Stimulated activated CD8-positive, alpha-beta memory T cell treated with anti-CD3 and anti-CD28 coated beads, Interleukin-12 subunit alpha, Interleukin-12 subunit beta, amount 100 ng/mL, for 4 hours (primary cell): ENCODE data around the gene SBNO2.
A peak's percentile ranks its signal among the peaks of the same experiment; 100 is the strongest.

Source experiments
- DNase-seq: peaks from one replicate; pipeline ENCODE4 v3.0.0-alpha.2; 2020; ENCODE audit warnings: low read depth

The SBNO2 gene, protein sequence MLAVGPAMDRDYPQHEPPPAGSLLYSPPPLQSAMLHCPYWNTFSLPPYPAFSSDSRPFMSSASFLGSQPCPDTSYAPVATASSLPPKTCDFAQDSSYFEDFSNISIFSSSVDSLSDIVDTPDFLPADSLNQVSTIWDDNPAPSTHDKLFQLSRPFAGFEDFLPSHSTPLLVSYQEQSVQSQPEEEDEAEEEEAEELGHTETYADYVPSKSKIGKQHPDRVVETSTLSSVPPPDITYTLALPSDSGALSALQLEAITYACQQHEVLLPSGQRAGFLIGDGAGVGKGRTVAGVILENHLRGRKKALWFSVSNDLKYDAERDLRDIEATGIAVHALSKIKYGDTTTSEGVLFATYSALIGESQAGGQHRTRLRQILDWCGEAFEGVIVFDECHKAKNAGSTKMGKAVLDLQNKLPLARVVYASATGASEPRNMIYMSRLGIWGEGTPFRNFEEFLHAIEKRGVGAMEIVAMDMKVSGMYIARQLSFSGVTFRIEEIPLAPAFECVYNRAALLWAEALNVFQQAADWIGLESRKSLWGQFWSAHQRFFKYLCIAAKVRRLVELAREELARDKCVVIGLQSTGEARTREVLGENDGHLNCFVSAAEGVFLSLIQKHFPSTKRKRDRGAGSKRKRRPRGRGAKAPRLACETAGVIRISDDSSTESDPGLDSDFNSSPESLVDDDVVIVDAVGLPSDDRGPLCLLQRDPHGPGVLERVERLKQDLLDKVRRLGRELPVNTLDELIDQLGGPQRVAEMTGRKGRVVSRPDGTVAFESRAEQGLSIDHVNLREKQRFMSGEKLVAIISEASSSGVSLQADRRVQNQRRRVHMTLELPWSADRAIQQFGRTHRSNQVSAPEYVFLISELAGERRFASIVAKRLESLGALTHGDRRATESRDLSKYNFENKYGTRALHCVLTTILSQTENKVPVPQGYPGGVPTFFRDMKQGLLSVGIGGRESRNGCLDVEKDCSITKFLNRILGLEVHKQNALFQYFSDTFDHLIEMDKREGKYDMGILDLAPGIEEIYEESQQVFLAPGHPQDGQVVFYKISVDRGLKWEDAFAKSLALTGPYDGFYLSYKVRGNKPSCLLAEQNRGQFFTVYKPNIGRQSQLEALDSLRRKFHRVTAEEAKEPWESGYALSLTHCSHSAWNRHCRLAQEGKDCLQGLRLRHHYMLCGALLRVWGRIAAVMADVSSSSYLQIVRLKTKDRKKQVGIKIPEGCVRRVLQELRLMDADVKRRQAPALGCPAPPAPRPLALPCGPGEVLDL (N-terminal part only)

DNA sequence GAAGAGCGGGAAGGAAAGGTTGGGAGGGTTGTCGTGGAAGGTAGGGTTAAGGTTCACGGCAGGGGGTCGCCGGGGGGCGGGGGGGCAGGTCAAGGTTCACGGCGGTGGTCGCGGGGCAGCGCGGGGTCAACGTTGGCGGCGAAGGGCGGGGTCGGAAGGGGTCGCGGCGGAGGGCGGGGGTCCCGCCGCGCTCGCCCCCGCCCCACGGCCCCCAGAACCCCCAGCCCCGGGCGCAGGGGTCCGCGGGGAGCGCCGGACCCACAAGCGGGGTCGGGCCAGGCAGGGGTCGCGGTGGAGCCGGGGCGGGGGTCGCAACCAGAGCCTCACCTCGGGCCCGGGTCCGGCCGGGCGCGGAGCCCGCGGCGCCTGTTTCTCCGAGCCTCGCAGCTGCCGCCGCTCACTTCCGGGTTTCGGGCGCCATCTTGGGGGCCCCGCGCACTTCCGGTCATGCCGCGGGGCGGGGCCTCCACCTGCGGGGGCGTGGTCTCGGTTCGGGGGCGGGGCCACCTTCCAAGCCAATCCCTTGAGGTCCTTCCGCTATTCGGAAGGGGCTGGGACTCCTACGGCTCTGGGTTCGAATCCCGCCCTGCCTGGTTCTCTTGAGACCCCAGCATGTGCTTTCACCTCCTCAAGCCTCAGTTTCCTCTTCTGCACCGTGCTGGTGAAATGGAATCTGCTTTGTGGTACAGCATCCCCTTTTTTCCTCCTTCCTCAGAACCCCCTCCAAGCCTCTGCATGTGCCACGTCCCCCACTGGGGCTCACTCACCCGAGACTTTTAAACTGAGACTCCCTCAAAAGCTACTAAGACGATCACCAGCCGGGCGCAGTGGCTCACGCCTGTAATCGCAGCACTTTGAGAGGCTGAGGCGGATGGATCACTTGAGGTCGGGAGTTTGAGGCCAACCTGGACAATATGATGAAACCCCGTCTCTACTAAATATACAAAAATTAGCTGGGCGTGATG is at the start of gene SBNO2:
Gene SBNO2 (minus strand): TSS at position 424 of the 965 bp plus-strand sequence. CDS start 19,992 bp downstream, outside the sequence.
- peak; percentile 79 for DNase-seq

DNA sequence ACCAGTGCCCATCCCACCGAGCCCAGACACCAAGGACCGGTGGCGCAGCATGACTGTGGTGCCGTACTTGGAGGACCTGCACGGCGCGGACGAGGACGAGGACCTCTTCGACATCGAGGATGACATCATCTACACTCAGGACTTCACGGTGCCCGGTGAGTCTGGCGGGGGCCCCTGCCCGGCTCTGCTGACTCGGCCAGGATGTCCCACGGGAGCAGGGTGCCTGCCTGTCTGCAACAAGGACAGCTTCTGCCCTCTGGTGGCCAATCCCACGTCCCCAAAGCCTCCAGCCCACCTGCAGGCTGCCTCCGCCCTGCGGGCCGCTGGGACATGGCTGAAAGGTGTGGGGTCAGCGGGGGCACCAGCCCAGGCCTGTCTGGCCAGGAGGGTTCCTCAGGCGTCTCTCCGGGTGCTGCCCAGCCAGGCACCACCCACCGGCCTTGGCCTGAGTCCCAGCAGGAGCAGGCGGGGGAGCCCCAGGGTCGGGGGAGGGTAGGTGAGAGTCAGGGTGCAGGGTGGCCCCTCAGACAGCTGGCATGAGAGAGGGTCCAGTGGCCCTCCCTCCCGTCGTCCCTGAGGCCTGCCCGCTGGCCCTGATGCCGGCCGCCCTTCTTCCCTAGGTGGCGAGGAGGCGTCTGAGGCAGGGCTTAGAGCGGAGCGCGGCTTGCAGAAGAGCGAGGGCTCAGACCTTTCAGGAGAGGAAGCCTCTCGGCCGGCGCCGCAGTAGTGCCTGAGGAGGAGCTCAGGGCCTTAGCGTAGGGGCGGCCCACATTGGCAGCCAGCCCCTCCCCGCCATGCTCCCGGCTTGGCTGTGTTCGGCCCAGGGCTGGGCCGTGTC is 49.2 kb upstream of the SBNO2 start:
- DNase-seq = no peak

DNA sequence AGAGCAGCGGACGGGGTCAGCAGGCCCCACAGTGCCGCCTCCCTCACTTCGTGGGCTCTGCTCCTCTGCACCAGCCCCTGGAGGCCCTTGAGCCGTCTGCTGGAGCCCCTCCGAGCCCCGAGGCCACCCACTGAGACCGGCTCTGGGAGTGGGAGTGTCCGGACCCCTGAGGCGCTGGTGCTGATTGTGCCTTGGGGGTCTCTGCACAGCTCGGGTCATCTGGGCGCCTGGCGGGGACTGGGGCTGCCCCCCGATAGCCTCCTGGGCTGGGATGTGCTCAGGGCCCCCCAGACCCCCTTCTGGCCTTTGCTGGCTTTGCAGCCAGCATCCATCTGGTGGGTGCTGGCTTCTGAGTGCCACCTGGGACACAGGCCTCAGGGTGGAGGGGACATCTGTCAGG is 48.3 kb upstream of the SBNO2 start:
- no peak for DNase-seq

DNA sequence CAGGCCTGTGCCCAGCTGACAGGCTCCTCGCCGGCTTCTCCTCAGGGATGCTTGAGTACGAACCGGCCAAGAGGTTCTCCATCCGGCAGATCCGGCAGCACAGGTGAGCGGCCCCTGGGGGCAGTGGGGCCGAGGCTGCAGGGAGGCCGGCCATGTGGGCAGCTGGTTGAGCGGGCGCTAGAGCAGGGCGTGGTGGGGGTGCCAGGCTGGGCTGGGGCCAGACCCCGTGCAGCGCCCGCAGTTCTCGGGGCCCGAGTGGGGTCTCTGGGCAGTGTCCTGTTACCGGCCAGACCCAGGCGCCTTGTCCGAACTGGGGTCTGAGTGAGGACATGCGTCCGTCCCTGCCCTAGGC is 47.8 kb upstream of the SBNO2 start:
- DNase-seq = no peak

DNA sequence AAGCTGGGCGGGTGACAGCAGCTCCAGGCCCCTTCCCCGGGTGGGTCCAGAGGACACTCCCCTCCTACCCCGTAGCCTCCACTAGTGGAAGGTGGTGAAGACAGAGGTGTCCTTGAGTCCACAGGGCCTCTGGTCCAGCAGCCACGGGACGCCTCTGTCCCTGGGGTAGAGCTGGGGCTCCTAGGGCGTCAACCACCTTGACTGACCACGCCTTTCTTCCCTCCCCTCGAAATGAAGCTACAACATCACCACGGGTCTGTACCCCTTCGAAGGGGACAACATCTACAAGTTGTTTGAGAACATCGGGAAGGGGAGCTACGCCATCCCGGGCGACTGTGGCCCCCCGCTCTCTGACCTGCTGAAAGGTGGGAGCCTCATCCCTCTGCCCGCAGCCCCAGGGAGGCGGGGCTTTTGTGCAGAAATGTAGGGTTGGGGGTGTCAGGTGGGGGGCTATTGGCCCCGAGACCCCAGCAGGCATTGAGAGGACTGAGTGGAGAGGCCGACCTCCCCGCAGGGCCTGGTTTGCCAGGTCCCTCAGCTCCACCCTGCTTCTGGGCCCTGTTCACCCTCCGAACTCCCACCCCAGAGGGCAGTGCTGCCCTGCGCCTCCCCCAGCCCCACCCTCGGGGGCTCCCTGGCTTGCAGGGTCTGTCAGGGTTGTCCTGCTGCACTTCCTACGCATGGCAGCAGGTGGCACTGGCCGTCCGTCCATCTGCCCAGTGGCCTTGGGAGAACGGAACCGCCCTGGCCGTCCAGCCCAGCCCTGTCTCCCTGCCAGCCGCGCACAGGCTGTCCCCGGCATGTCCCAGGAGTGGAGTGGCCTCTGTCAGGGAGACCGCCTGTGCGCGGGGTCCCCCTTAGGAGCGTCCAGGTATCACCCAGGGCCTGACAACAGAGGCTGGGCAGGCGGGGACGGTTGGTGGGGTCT is 47.2 kb upstream of the SBNO2 start:
- no peak for DNase-seq

DNA sequence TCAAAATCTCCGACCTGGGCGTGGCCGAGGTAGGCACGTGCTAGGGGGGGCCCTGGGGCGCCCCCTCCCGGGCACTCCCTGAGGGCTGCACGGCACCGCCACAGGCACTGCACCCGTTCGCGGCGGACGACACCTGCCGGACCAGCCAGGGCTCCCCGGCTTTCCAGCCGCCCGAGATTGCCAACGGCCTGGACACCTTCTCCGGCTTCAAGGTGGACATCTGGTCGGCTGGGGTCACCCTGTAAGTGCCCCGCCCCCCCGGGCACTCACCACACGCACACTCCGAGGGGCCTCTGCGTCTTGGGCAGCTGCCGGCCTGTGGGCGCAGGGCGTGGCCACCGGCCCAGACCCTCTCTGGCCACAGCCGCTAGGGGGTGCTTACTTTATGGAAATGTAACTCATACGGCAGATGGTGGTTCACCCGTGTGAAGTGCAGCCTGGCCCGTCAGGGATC is 46.4 kb upstream of the SBNO2 start:
- no peak for DNase-seq

DNA sequence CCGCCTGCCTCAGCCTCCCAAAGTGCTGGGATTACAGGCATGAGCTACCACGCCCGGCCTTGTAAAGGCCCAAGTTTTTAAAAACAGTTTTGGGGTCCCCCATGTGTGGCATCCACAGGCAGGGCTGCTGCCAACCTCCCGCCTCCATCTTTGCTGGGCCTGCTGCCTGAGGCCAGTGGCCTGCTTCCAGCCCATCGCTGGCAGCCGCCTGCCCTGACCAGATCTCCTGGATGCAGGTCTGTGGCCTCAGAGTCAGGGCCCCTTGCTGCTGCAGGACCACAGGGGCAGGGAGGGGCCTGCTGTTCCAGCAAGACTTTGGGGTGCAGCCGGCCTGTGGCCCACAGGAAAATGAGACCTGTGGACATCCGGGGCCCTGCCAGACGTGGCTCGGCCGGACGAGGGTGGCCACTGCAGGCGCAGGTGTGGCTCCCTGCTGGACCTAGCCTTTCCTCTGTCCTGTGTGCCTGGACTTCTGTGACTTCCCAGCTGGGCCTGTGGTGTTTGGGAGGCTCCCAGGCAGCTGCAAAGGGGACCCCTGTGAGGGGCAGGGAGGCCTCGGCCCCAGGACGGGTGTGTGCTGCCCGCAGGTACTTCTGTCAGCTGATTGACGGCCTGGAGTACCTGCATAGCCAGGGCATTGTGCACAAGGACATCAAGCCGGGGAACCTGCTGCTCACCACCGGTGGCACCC is 45.9 kb upstream of the SBNO2 start:
- DNase-seq = no peak

DNA sequence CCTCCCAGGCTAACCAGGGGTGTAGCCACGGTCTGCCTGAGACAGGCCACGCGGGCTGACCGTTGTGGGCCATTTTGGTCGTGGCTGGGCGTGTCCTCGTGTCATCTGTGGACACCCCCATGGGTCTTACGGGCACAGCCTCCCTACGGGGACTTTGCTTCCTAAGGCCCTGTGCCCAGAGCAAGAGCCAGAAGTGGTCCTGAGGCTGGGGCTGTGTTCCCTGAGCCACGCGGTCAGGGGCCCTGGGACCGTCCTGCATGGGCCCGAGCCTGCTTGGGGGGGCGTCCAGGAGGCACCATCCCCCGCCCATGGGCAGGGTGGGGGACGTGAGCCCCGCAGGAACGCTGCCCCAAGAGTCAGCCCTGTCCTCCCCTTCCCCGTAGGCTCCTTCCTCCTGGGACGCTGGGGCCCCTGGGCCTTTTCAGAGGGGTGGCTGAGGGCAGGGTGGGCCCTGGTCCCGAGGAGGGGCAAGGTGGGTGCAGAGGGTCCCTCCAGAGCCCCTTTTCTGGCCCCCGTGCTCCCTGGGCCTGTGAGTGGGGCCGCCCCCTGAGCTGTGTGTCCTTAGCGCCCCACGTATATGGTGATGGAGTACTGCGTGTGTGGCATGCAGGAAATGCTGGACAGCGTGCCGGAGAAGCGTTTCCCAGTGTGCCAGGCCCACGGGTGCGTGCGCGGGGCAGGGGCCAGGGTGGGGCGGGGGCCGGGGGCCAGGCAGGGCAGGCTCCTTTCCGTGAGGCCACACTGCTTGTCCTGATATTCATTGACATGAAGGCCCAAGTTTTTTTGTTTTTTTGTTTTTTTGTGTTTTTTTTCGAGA is 44.9 kb upstream of the SBNO2 start:
- DNase-seq = no peak

DNA sequence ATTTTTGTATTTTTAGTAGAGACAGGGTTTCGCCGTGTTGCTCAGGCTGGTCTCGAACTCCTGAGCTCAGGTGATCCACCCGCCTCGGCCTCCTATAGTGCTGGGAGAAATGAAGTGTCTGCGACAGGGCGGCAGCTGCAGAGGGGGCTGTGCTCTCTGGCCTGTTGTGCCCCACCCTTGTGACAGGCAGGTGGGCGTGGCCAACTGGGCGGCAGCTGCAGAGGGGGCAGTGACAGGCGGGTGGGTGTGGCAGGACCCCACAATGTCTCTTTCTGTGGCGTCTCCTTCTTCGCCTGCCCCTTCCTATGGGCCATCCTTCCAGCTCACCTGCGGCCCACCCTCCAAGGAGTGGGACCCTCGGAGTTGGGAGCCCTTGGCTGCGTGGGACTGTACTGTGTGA is 43.3 kb upstream of the SBNO2 start:
- DNase-seq = no peak

DNA sequence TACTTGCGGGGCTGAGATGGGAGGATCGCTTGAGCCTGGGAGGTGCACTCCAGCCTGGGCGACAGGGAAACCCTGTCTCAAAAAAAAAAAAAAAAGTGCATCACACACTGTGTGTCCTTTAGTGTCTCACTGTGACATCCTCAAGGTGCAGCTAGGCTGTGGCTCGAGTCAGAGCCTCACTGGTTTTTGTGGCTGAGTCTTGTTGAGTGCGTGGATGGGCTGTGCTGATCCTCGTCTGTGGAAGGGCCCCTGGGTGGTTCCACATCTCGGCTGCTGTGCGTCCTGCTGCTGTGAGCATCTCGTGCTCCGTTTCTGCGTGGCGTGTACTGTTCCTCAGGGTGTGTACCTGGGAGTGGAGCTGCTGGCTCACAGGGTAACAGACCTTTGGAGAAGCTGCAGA is 42.7 kb upstream of the SBNO2 start:
- no peak for DNase-seq

DNA sequence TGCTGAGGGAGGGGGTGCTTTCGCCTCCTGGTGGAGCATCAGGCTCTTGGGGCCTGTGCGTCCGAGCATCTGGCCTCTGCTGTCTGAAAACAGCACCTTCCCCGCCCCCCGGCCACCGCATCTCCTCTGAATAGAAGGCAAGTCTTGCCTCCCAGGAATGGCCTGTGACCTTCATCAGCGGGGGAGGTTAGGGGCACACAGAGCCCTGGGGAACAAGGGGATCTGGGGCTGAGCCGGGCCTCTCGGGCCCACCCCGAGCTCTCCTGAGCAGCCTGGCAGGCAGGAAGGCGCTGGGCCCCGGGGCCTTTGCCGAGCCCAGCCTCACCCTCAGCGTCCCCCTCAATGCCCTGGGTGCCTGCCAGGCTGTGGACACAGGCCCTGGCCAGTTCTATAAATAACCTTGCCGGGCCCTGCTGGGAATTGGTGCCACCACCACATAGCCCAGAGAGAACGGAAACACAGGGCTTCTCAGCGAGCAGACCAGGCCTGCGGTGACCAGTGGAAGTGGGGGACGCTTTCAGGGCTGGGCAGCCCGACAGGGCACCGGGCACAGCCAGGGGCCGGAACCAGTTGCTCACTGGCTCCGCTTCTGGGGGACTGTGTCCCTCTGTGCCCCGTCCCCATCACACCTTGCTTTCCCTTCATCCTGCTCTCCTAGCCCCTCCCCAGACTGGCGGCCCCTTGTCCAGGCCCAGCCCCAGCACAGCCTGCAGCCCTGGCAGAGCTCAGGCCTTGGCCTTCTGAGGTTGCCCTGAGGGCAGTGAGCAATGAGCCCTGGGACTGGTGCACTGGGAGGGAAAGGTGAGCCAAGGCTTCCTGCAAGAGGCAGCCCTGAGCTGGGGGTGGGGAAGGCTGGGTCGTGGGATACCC is 41.0 kb upstream of the SBNO2 start:
- no peak for DNase-seq

DNA sequence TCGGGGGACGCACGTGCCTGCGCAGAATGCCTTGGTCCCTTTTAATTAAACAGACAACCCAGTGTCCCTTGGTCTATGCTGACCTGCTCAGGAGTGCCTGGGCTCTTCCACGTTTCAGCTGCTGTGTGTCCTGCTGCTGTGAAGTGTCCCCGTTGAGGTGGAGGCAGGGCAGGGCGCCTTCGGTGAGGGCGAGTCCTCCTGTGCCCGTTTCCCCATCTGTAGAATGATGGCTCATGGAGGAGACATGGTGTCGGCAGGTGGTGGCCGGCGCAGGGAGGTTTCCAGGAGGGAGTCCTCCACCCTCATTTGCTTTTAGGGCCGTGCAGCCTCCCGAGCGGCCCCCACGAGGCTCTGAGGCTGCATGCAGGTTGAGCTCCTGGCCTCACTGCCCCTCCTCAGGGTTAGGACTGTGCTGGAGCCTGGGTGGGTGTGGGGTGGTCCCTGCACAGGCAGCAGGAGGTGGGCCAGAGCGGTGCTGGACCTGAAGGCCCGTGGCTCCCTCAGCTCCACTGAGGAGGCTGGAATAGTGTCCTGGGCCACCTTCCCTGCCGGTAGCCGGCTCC is 40.3 kb upstream of the SBNO2 start:
- DNase-seq = no peak

DNA sequence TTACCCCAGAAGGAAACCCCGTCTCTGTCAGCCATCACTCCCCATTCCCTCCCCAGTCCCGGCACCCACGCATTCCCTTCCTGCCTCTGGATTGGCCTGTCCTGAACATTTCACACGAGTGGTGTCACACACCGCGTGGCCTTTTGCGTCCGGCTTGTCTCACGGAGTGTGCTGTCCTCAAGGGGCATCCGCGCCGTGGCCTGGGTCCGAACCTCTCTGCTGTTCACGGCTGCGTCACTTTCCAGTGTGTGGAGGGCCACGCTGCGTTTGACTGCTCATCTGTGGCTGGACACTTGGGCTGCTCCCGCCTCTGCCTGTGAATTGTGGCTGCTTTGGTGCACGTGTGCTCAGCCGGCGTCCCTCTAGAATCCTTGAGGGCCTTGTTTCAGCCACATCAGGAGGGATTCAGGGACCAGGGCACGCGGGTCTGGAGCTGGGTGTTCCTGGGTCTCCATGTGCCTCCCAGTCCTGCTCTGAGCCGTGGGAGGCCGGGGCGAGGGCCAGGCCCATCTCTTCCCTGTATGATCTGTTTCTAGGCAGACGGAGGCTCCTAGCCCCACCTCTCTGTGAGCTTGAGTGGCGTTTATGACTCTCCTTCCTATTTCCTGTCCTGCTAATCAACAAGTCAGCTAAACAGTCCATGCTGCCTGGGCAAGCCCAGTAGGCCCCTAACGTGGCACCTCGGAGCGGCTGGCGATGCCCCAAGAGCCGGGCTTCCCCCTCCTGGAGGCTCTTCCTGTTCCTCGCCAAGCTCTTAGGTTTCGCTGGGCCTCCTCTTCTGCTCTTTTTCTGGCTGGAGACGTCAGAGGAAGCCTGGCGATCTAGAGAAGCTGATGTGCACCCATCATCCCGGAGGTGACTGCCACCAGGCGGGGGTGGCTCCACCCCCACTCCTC is 39.6 kb upstream of the SBNO2 start:
- no peak for DNase-seq

DNA sequence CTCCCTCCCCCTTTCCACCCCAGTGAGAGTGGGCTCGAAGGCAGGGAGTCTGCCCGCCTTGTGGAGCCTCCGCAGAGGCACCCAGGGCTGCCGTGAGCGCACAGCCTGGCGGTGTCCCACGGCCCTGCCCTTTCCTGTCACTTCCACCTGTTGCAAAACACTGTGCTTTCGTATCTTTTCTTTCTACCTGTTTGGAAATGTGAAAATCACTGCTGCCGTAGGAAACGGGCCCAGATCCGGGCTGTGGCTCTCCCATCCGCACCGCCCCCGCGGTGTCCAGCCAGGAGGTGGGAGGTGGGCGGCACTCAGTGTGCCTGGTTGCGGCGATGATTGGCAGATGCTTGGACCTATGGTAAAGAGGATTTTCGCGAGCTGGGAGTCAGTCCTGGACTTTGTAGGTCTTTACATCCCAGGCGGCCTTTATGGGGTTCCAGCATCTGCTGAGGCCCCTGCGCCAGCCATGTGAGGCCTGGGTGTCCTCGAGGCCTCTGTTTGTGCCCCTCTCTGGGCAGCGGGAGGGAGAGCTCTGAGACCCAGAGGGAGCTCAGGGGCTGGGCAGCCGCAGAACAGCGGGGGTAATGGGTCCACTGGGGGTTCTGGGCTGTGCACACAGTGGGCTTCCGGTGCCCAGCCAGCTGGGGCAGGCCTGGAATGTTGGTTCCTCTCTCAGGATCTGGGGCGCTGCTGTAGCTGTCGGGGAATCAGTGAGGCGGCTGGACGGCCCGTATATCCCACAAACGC is 37.6 kb upstream of the SBNO2 start:
- DNase-seq = no peak

DNA sequence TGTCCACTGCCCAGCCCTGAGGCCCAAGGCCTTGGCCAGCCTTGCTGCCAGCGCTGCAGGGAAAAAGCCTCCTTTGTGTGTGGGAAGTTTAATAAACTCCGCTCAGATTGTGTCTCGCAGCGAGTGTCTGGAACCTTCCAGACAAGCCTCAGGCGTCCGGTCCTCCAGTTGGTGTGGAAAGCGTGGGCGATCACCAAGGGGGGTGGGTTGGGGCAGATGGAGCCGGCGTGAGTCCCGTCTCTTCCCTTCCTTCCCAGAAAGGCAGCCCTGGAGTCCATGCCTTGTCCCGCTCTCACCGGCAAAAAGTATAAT is 36.1 kb upstream of the SBNO2 start:
- DNase-seq = no peak
